HEK293 (cell line): ENCODE results near the gene PDXK.

Experiments used
- CTCF ChIP-seq: fragments of 450-650 bp; formaldehyde crosslinking; IDR thresholded peaks from 2 replicates; pipeline ENCODE4 v1.5.1; 2016; ENCODE audit warnings: missing biosample characterization, missing genetic modification characterization
- KLF7 ChIP-seq: fragments of 450-650 bp; formaldehyde crosslinking; IDR thresholded peaks from 2 replicates; pipeline ENCODE4 v1.5.1; 2016; ENCODE audit warnings: missing biosample characterization, missing genetic modification characterization, borderline replicate concordance
- PRDM2 ChIP-seq: fragments of 450-650 bp; formaldehyde crosslinking; IDR thresholded peaks from 2 replicates; pipeline ENCODE4 v1.5.1; 2016; ENCODE audit warnings: missing biosample characterization, missing genetic modification characterization, borderline replicate concordance
- ZBTB8A ChIP-seq: fragments of 450-650 bp; formaldehyde crosslinking; IDR thresholded peaks from 2 replicates; pipeline ENCODE4 v1.5.1; 2016; ENCODE audit warnings: missing biosample characterization, missing genetic modification characterization
- ZNF221 ChIP-seq: fragments of 450-650 bp; formaldehyde crosslinking; IDR thresholded peaks from 2 replicates; pipeline ENCODE4 v1.5.1; 2017; ENCODE audit warnings: missing biosample characterization, missing genetic modification characterization, borderline replicate concordance

GRCh38 chr21:43781846-43782245, 62.9 kb downstream of the PDXK start:
- no peak for TF ChIP-seq ZBTB8A (tag by site-specific recombination)
- no peak for TF ChIP-seq CTCF
- no peak for TF ChIP-seq PRDM2
- TF ChIP-seq ZNF221 (tag by site-specific recombination): no peak
- TF ChIP-seq KLF7 (tag by site-specific recombination): no peak
